AG04449 (cell line): ENCODE measurements around the gene RHCG.

Source experiments
- CTCF ChIA-PET: fragments of 350-600 bp; formaldehyde crosslinking; extraction: SDS; loops from one replicate; lab custom pipeline; 2021; ENCODE audit warnings: antibody characterized with exemption; lab: Yijun Ruan, JAX
- POLR2A ChIA-PET: fragments of 400-600, 350-600 bp; formaldehyde crosslinking; extraction: SDS; loops from one replicate; lab custom pipeline; 2020; ENCODE audit warnings: antibody characterized with exemption, inconsistent platforms; lab: Yijun Ruan, JAX
- DNase-seq: peaks from one replicate; pipeline ENCODE4 v3.0.0-alpha.2; 2010; ENCODE audit warnings: low read depth, low spot score
- H3K4me3 ChIP-seq: 2 replicates; pipeline ENCODE4 v1.5.1; 2011; ENCODE audit warnings: low read depth, mild to moderate bottlenecking, control low read depth, low read length
- TF ChIP-seq, protein P1 (sequence below): IDR thresholded peaks from one replicate; pipeline ENCODE4 v1.5.1; 2011; ENCODE audit warnings: mild to moderate bottlenecking, moderate library complexity, low read length, control low read depth, inconsistent platforms; ENCODE audit not compliant: insufficient read depth; ENCODE audit errors: missing control alignments

Gene RHCG

DNA sequence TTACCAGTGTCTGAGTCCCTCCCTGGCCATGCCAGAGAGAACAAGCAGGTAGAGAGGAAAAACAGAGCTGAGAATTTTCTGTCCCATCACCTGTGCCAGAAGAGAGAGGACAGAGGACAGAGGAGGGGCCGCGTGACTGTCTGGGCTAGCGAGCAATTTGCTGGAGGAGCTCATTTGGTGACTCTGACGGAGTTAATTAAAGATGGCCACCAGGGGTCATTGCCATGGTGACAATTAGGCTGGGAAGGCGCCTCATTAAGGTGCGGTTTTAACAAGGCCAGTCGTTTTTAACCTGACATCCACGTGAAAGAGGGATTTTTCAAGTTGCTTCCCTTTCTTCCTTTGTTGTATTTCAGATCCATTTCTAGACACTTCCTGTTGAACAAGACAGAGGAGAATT, 72.4 kb downstream of the RHCG start:
- DNase-seq, result no peak
- ChIA-PET CTCF (interaction anchor here (10.7 kb wide), 1 partner anchor 65 kb away, joined by 446 read pairs; no protein-coding TSS in a partner anchor), POLR2A (no interaction called here)
- TF ChIP-seq, protein P1, sequence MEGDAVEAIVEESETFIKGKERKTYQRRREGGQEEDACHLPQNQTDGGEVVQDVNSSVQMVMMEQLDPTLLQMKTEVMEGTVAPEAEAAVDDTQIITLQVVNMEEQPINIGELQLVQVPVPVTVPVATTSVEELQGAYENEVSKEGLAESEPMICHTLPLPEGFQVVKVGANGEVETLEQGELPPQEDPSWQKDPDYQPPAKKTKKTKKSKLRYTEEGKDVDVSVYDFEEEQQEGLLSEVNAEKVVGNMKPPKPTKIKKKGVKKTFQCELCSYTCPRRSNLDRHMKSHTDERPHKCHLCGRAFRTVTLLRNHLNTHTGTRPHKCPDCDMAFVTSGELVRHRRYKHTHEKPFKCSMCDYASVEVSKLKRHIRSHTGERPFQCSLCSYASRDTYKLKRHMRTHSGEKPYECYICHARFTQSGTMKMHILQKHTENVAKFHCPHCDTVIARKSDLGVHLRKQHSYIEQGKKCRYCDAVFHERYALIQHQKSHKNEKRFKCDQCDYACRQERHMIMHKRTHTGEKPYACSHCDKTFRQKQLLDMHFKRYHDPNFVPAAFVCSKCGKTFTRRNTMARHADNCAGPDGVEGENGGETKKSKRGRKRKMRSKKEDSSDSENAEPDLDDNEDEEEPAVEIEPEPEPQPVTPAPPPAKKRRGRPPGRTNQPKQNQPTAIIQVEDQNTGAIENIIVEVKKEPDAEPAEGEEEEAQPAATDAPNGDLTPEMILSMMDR, result no peak
- H3K4me3 ChIP-seq, result no peak overlapping the region
